H1 (cell line): Measurements from ENCODE around the gene GCAT. TPM values are rescaled to one million over a fixed set of nuclear protein-coding genes. Genes with fewer than 3 reads are reported as not detected.

Experiments
- CTCF ChIA-PET: fragments of 300-600 bp; sonication (Branson Sonifier 250); formaldehyde crosslinking; loops from one replicate; lab custom pipeline; 2021; ENCODE audit not compliant: partially characterized antibody; lab: Charles Lee
- POLR2A ChIA-PET: fragments of 300-600 bp; sonication (Branson Sonifier 250); formaldehyde crosslinking; loops from one replicate; lab custom pipeline; 2021; ENCODE audit warnings: inconsistent platforms; ENCODE audit not compliant: partially characterized antibody; lab: Charles Lee
- DNase-seq, 2 experiments: peaks; one replicate each; pipeline versions ENCODE4 v3.0.0 to v3.0.0-alpha.2; 2010 to 2022; ENCODE audit warnings: low spot score in 2 of 2, low read depth in 1 of 2, mixed read lengths in 1 of 2
- FAIRE-seq: peaks from 2 replicates; lab custom pipeline; 2011; peaks lifted over from hg19 to GRCh38; lab: Jason Lieb, UNC
- H2AFZ ChIP-seq: 2 replicates; pipeline ENCODE4 v1.8.1; 2012; ENCODE audit warnings: low read length, inconsistent platforms
- H2AK5ac ChIP-seq: 2 replicates; pipeline ENCODE4 v1.6.1; 2013; ENCODE audit warnings: low read depth, low read length
- H2BK120ac ChIP-seq: replicated peaks from 2 replicates; pipeline ENCODE3; 2013; ENCODE audit warnings: low read depth, low read length, inconsistent platforms
- H2BK12ac ChIP-seq: 2 replicates; pipeline ENCODE4 v1.6.1; 2013; ENCODE audit warnings: low read depth, low read length
- H2BK15ac ChIP-seq: 2 replicates; pipeline ENCODE4 v1.6.1; 2013; ENCODE audit warnings: low read length
- H2BK20ac ChIP-seq: 2 replicates; pipeline ENCODE4 v1.6.1; 2013; ENCODE audit warnings: low read length
- H2BK5ac ChIP-seq: 2 replicates; pipeline ENCODE4 v1.6.1; 2013; ENCODE audit warnings: low read depth, low read length
- H3K14ac ChIP-seq: 2 replicates; pipeline ENCODE4 v1.6.1; 2013; ENCODE audit warnings: inconsistent platforms; ENCODE audit not compliant: insufficient read length
- H3K18ac ChIP-seq: 2 replicates; pipeline ENCODE4 v1.6.1; 2013; ENCODE audit warnings: low read length; ENCODE audit errors: extremely low read depth
- H3K23ac ChIP-seq: 2 replicates; pipeline ENCODE4 v1.6.1; 2013; ENCODE audit warnings: inconsistent platforms; ENCODE audit not compliant: insufficient read length
- H3K23me2 ChIP-seq: 2 replicates; pipeline ENCODE4 v1.6.1; 2013; ENCODE audit warnings: low read depth, low read length
- H3K27ac ChIP-seq: 2 replicates; pipeline ENCODE4 v1.6.1; 2011; ENCODE audit warnings: low read depth, low read length, inconsistent platforms
- H3K27me3 ChIP-seq, 4 experiments: replicated peaks in 1 of 4; 1 replicate in 1 of 4; 2 replicates in 3 of 4; pipeline versions ENCODE4 v1.6.1 to v1.8.1; 2011 to 2013; ENCODE audit warnings: low read length in 3 of 4, mild to moderate bottlenecking in 3 of 4, inconsistent platforms in 2 of 4, mixed read lengths in 2 of 4, moderate library complexity in 1 of 4; ENCODE audit not compliant: control insufficient read depth in 3 of 4, insufficient read depth in 3 of 4; ENCODE audit errors: extremely low read depth in 1 of 4
- H3K36me3 ChIP-seq, 4 experiments: 2 replicates each; pipeline versions ENCODE4 v1.6.1 to v1.8.1; 2011 to 2013; ENCODE audit warnings: mild to moderate bottlenecking in 4 of 4, low read length in 3 of 4, moderate library complexity in 2 of 4, control low read depth in 1 of 4, inconsistent platforms in 1 of 4; ENCODE audit not compliant: insufficient read depth in 4 of 4, control insufficient read depth in 2 of 4
- H3K4ac ChIP-seq: replicated peaks from 2 replicates; pipeline ENCODE3; 2013; ENCODE audit warnings: low read length, low read depth, mixed read lengths, inconsistent platforms; ENCODE audit not compliant: insufficient read length
- H3K4me1 ChIP-seq, 4 experiments: replicated peaks in 1 of 4; 1 replicate in 1 of 4; 2 replicates in 3 of 4; pipeline versions ENCODE4 v1.6.1 to v1.8.1; 2011 to 2013; ENCODE audit warnings: low read length in 3 of 4, inconsistent platforms in 2 of 4, mixed read lengths in 1 of 4; ENCODE audit not compliant: insufficient read depth in 4 of 4, control insufficient read depth in 3 of 4
- H3K4me2 ChIP-seq, 2 experiments: 2 replicates each; pipeline versions ENCODE4 v1.6.1 to v1.8.1; 2011 to 2013; ENCODE audit warnings: low read depth in 2 of 2, low read length in 2 of 2, control low read depth in 1 of 2, inconsistent platforms in 1 of 2, mild to moderate bottlenecking in 1 of 2; ENCODE audit not compliant: insufficient read depth in 1 of 2
- H3K4me3 ChIP-seq, 4 experiments: fragments of 200-600, 300-600 bp in 1 of 4; sonication (generic), shearing (Covaris generic), sonication (Bioruptor Twin) in 1 of 4; 2 replicates each; pipeline versions ENCODE4 v1.5.1 to v1.8.1; 2011 to 2016; ENCODE audit warnings: low read length in 4 of 4, low read depth in 3 of 4, control low read depth in 2 of 4, inconsistent platforms in 2 of 4, mild to moderate bottlenecking in 2 of 4, mixed read lengths in 1 of 4, moderate library complexity in 1 of 4; ENCODE audit not compliant: insufficient read depth in 2 of 4; ENCODE audit errors: extremely low read depth in 1 of 4
- H3K56ac ChIP-seq: replicated peaks from 2 replicates; pipeline ENCODE3; 2013; ENCODE audit warnings: low read depth, mild to moderate bottlenecking, mixed read lengths, low read length, inconsistent platforms; ENCODE audit not compliant: insufficient read length
- H3K79me1 ChIP-seq: 2 replicates; pipeline ENCODE4 v1.6.1; 2013; ENCODE audit warnings: low read depth, low read length, control low read depth
- H3K79me2 ChIP-seq, 2 experiments: 2 replicates each; pipeline versions ENCODE4 v1.6.1 to v1.8.1; 2012 to 2013; ENCODE audit warnings: low read length in 2 of 2, mild to moderate bottlenecking in 2 of 2, inconsistent platforms in 1 of 2; ENCODE audit not compliant: insufficient read depth in 2 of 2, control insufficient read depth in 1 of 2
- H3K9ac ChIP-seq, 4 experiments: replicated peaks in 1 of 4; 1 replicate in 1 of 4; 2 replicates in 3 of 4; pipeline versions ENCODE4 v1.6.1 to v1.8.1; 2011 to 2013; ENCODE audit warnings: low read depth in 3 of 4, low read length in 3 of 4, control low read depth in 2 of 4, mild to moderate bottlenecking in 2 of 4, moderate library complexity in 2 of 4, inconsistent platforms in 1 of 4; ENCODE audit errors: extremely low read depth in 1 of 4
- H3K9me3 ChIP-seq, 2 experiments: 2 replicates each; pipeline versions ENCODE4 v1.6.1 to v1.8.1; 2012 to 2013; ENCODE audit warnings: mild to moderate bottlenecking in 2 of 2, moderate library complexity in 2 of 2, control low read depth in 1 of 2, inconsistent platforms in 1 of 2, low read depth in 1 of 2, low read length in 1 of 2, mixed read lengths in 1 of 2; ENCODE audit not compliant: insufficient read depth in 2 of 2
- H4K20me1 ChIP-seq, 2 experiments: replicated peaks in 1 of 2; 2 replicates each; pipeline versions ENCODE3 to v1.8.1; 2011 to 2013; ENCODE audit warnings: inconsistent platforms in 2 of 2, low read length in 2 of 2, mild to moderate bottlenecking in 1 of 2; ENCODE audit not compliant: insufficient read depth in 2 of 2, control insufficient read depth in 1 of 2
- H4K5ac ChIP-seq: 2 replicates; pipeline ENCODE4 v1.6.1; 2013; ENCODE audit warnings: low read length, low read depth, mixed read lengths, inconsistent platforms; ENCODE audit not compliant: insufficient read length
- H4K8ac ChIP-seq: 2 replicates; pipeline ENCODE4 v1.8.0; 2013; ENCODE audit warnings: mild to moderate bottlenecking, moderate library complexity, low read length, inconsistent platforms; ENCODE audit not compliant: insufficient read depth; ENCODE audit errors: extremely low read depth
- H4K91ac ChIP-seq: replicated peaks from 2 replicates; pipeline ENCODE3; 2013; ENCODE audit warnings: low read length, mixed read lengths, inconsistent platforms; ENCODE audit not compliant: insufficient read length
- CBX5 ChIP-seq: fragments of 300-800, 300-1000 bp; sonication (generic); IDR thresholded peaks from 2 replicates; pipeline ENCODE4 v1.7.1; 2016; ENCODE audit warnings: antibody characterized with exemption, low read length, low read depth
- E2F6 ChIP-seq: IDR thresholded peaks from 2 replicates; pipeline ENCODE4 v1.6.1; 2012; ENCODE audit warnings: inconsistent platforms
- HDAC6 ChIP-seq: IDR thresholded peaks from one replicate; pipeline ENCODE4 v1.7.1; 2012; ENCODE audit warnings: low read depth, mild to moderate bottlenecking, inconsistent platforms, low read length, moderate library complexity
- TCF12 ChIP-seq: IDR thresholded peaks from 2 replicates; pipeline ENCODE4 v1.6.1; 2011; ENCODE audit warnings: low read depth, mild to moderate bottlenecking, low read length
- WGBS, 2 experiments: shearing (Covaris generic) in 1 of 2; methylation state at CpG; one replicate each; pipeline versions ENCODE4 v1.1.6 to v1.1.7; 2013 to 2015; ENCODE audit warnings: low lambda C conversion rate in 2 of 2, mixed read lengths in 2 of 2, inconsistent platforms in 1 of 2, low coverage in 1 of 2, missing lambda C conversion rate in 1 of 2; ENCODE audit not compliant: insufficient replicate concordance in 2 of 2, insufficient coverage in 1 of 2, insufficient read length in 1 of 2; ENCODE audit errors: extremely low coverage in 1 of 2, missing lambda C conversion rate in 1 of 2; 5-methylcytosine and 5-hydroxymethylcytosine counted together
- polyA plus RNA-seq, 7 experiments: library from polyadenylated mRNA; depleted of rRNA in 3 of 7; stranded (reverse) in 5 of 7; unstranded in 2 of 7; fragments of >200 nt in 5 of 7; fragments of 200-250 nt in 2 of 7; gene quantifications; 1 replicate in 5 of 7; 2 replicates in 1 of 7; 4 replicates in 1 of 7; pipeline versions ENCODE4 v1.2.1 to v1.2.3, GENCODE V29; 2011 to 2013; ENCODE audit warnings: missing spikeins in 2 of 7, mixed read lengths in 2 of 7
- total RNA-seq: library from RNA; stranded (reverse); fragmentation: NEBNext Ultra II Directional; extraction: Animal tissue kit (Norgen Biotek cat#: 25700); gene quantifications from 2 replicates; pipeline ENCODE4 v1.2.1, GENCODE V29; 2021

GCAT gene
- total and polyA plus RNA-seq, 2 of the 8 experiments (the other 6 are each of a cell fraction or from before 2014, with no cell fraction given) = 24.3 to 47.5 TPM

- Histone ChIP-seq H3K14ac (no peak overlapping the region), H3K4ac (no peak overlapping the region), H3K23ac (no peak overlapping the region), H3K4me2 (no peak overlapping the region), H2BK120ac (no peak overlapping the region), H3K9ac (no peak overlapping the region), H2BK5ac (no peak overlapping the region), H2BK20ac (no peak overlapping the region), H2AFZ (no peak overlapping the region), H3K79me1 (no peaks in the 10 kb centered on the region), H2BK15ac (no peak overlapping the region), H2AK5ac (no peak overlapping the region), H3K18ac (no peak overlapping the region), H3K4me1 (no peaks in the 10 kb centered on the region), H3K36me3 (peaks cover 2 to 20% (median 13%) of the 10 kb centered on the region in 4 experiments; a peak in 6 of 8 replicates), H4K8ac (no peak overlapping the region), H3K27ac (no peak overlapping the region), H3K23me2 (no peaks in the 10 kb centered on the region), H4K20me1 (peaks cover 2 to 6% of the 10 kb centered on the region in 2 experiments), H4K5ac (no peak overlapping the region), H3K56ac (no peak overlapping the region), H3K79me2 (no peaks in the 10 kb centered on the region), H3K4me3 (no peak overlapping the region), H4K91ac (no peak overlapping the region), H3K27me3 (no peaks in the 10 kb centered on the region), H2BK12ac (no peak overlapping the region), H3K9me3 (no peaks in the 10 kb centered on the region)
- FAIRE-seq = no peak
- WGBS, 2 experiments = 91% methylated on average over 16 of the region's 16 CpGs; no CpG with 5 or more reads in 1 of the 2 experiments
- ChIA-PET POLR2A (interaction anchor here (0.6 to 1.1 kb wide), 2 partner anchors 8 to 12 kb away, joined by 3 read pairs; partner anchors contain the start of gene ANKRD54), CTCF (interaction anchor here (0.8 to 3.8 kb wide), 5 partner anchors 7 to 31 kb away, joined by 3 to 14 read pairs (median 4); no protein-coding TSS in a partner anchor)
- TF ChIP-seq TCF12 (no peak), E2F6 (no peak), HDAC6 (no peak), CBX5 (no peak)
- DNase-seq = no peak
Measured at GRCh38 chr22:37832022-37832857, 24.5 kb downstream of the GCAT start.
